ENCODE measurements around the gene ANP32A. TPM values are rescaled to one million over a fixed set of nuclear protein-coding genes. Genes with fewer than 3 reads are reported as not detected.

Gene ANP32A
- total RNA-seq, 1 donor from 2014 or later: 248 TPM

- Mint-ChIP-seq H3K4me1 (ENCODE audit: unreplicated experiment) (peaks cover 13% of the 10 kb centered on the region), H3K27ac (ENCODE audit: unreplicated experiment) (no peak overlapping the region), H3K36me3 (ENCODE audit: low read depth, unreplicated experiment) (peaks cover 31% of the 10 kb centered on the region), H3K27me3 (ENCODE audit: unreplicated experiment) (peaks cover 8% of the 10 kb centered on the region), H3K4me3 (ENCODE audit: unreplicated experiment) (no peak overlapping the region), H3K9me3 (ENCODE audit: unreplicated experiment) (no peaks in the 10 kb centered on the region)
- no peak for DNase-seq (ENCODE audit: low spot score)
- no peak for TF ChIP-seq CTCF (IDR thresholded peaks at IDR 0.05; ENCODE audit: unreplicated experiment)
Observed at GRCh38 chr15:68775671-68776476, 44.8 kb downstream of the ANP32A start.

- H3K36me3 Mint-ChIP-seq (ENCODE audit: low read depth, unreplicated experiment): peaks cover 24% of the 10 kb centered on the region
- H3K4me3 Mint-ChIP-seq (ENCODE audit: unreplicated experiment): no peak overlapping the region
- no peak overlapping the region for H3K27ac Mint-ChIP-seq (ENCODE audit: unreplicated experiment)
- H3K4me1 Mint-ChIP-seq (ENCODE audit: unreplicated experiment): peaks cover 10% of the 10 kb centered on the region
- DNase-seq (ENCODE audit: low spot score): no peak
- TF ChIP-seq CTCF (IDR thresholded peaks at IDR 0.05; ENCODE audit: unreplicated experiment): no peak
- no peaks in the 10 kb centered on the region for H3K9me3 Mint-ChIP-seq (ENCODE audit: unreplicated experiment)
- peaks cover 8% of the 10 kb centered on the region for H3K27me3 Mint-ChIP-seq (ENCODE audit: unreplicated experiment)
Observed at GRCh38 chr15:68775236-68775577, 45.5 kb downstream of the ANP32A start.

- H3K27ac Mint-ChIP-seq (ENCODE audit: unreplicated experiment): no peak overlapping the region
- peaks cover 19% of the 10 kb centered on the region for H3K36me3 Mint-ChIP-seq (ENCODE audit: low read depth, unreplicated experiment)
- H3K27me3 Mint-ChIP-seq (ENCODE audit: unreplicated experiment): peaks cover 8% of the 10 kb centered on the region
- peaks cover 10% of the 10 kb centered on the region for H3K4me1 Mint-ChIP-seq (ENCODE audit: unreplicated experiment)
- TF ChIP-seq CTCF (IDR thresholded peaks at IDR 0.05; ENCODE audit: unreplicated experiment): no peak
- H3K4me3 Mint-ChIP-seq (ENCODE audit: unreplicated experiment): no peak overlapping the region
- H3K9me3 Mint-ChIP-seq (ENCODE audit: unreplicated experiment): no peaks in the 10 kb centered on the region
- no peak for DNase-seq (ENCODE audit: low spot score)
Observed at GRCh38 chr15:68774521-68775235, 46.0 kb downstream of the ANP32A start.

- no peak for TF ChIP-seq CTCF (IDR thresholded peaks at IDR 0.05; ENCODE audit: unreplicated experiment)
- no peak for DNase-seq (ENCODE audit: low spot score)
- peaks cover 8% of the 10 kb centered on the region for H3K27me3 Mint-ChIP-seq (ENCODE audit: unreplicated experiment)
- H3K4me3 Mint-ChIP-seq (ENCODE audit: unreplicated experiment): no peak overlapping the region
- peaks cover 10% of the 10 kb centered on the region for H3K4me1 Mint-ChIP-seq (ENCODE audit: unreplicated experiment)
- no peak overlapping the region for H3K27ac Mint-ChIP-seq (ENCODE audit: unreplicated experiment)
- peaks cover 14% of the 10 kb centered on the region for H3K36me3 Mint-ChIP-seq (ENCODE audit: low read depth, unreplicated experiment)
- no peaks in the 10 kb centered on the region for H3K9me3 Mint-ChIP-seq (ENCODE audit: unreplicated experiment)
Observed at GRCh38 chr15:68774120-68774519, 46.6 kb downstream of the ANP32A start.

GRCh38 chr15:68773036-68773435 lies 47.7 kb downstream of the ANP32A start:
- H3K4me1 Mint-ChIP-seq (ENCODE audit: unreplicated experiment): peaks cover 7% of the 10 kb centered on the region

More at GRCh38 chr15:68773036-68773435, 47.7 kb downstream of the ANP32A start:
- TF ChIP-seq CTCF (IDR thresholded peaks at IDR 0.05; ENCODE audit: unreplicated experiment): no peak
- H3K36me3 Mint-ChIP-seq (ENCODE audit: low read depth, unreplicated experiment): peaks cover 9% of the 10 kb centered on the region
- H3K4me3 Mint-ChIP-seq (ENCODE audit: unreplicated experiment): no peak overlapping the region
- H3K9me3 Mint-ChIP-seq (ENCODE audit: unreplicated experiment): no peaks in the 10 kb centered on the region
- H3K27me3 Mint-ChIP-seq (ENCODE audit: unreplicated experiment): peaks cover 8% of the 10 kb centered on the region
- DNase-seq (ENCODE audit: low spot score): no peak
- H3K27ac Mint-ChIP-seq (ENCODE audit: unreplicated experiment): no peak overlapping the region

Measured in endothelial cell (in vitro differentiated cells).